ENCODE measurements around the gene PPDPF. TPM values are rescaled to one million over a fixed set of nuclear protein-coding genes. Genes with fewer than 3 reads are reported as not detected.

The PPDPF gene
- total RNA-seq, 2 experiments from 2014 or later: 163 to 166 TPM

GRCh38 chr20:63542031-63542559 lies 21.5 kb downstream of the PPDPF start:
- CTCF ChIA-PET: no interaction called here

GRCh38 chr20:63542696-63543095 lies 22.1 kb downstream of the PPDPF start:
- CTCF ChIA-PET: no interaction called here
- POLR2A ChIA-PET: no interaction called here

More at GRCh38 chr20:63542031-63542559, 21.5 kb downstream of the PPDPF start:
- POLR2A ChIA-PET: no interaction called here

GRCh38 chr20:63543131-63543530 lies 22.6 kb downstream of the PPDPF start:
- CTCF ChIA-PET: no interaction called here
- POLR2A ChIA-PET: no interaction called here

- POLR2A ChIA-PET: interaction anchor here (0.6 kb wide), 1 partner anchor 82 kb away, joined by 7 read pairs; no protein-coding TSS in a partner anchor
- CTCF ChIA-PET: interaction anchor here (1.0 kb wide), 1 partner anchor 47 kb away, joined by 3 read pairs; no protein-coding TSS in a partner anchor
Observed at GRCh38 chr20:63543733-63544132, 23.2 kb downstream of the PPDPF start.

GRCh38 chr20:63544241-63544957 lies 23.8 kb downstream of the PPDPF start:
- ChIA-PET POLR2A (no interaction called here), CTCF (interaction anchor here (1.0 kb wide), 1 partner anchor 48 kb away, joined by 3 read pairs; no protein-coding TSS in a partner anchor)

GRCh38 chr20:63544958-63545516 lies 24.5 kb downstream of the PPDPF start:
- CTCF ChIA-PET: no interaction called here
- POLR2A ChIA-PET: interaction anchor here (1.0 kb wide), 1 partner anchor 193 kb away, joined by 3 read pairs; no protein-coding TSS in a partner anchor

- POLR2A ChIA-PET: interaction anchor here (1.0 kb wide), 1 partner anchor 192 kb away, joined by 3 read pairs; no protein-coding TSS in a partner anchor
Observed at GRCh38 chr20:63545814-63546213, 25.2 kb downstream of the PPDPF start.

GRCh38 chr20:63546256-63546955 lies 25.8 kb downstream of the PPDPF start:
- ChIA-PET POLR2A (interaction anchor here (1.0 kb wide), 1 partner anchor 192 kb away, joined by 3 read pairs; no protein-coding TSS in a partner anchor), CTCF (interaction anchor here (1.5 kb wide), 2 partner anchors 9 to 115 kb away, joined by 3 read pairs; partner anchors contain the start of gene PTK6)

More at GRCh38 chr20:63545814-63546213, 25.2 kb downstream of the PPDPF start:
- CTCF ChIA-PET: interaction anchor here (1.5 kb wide), 1 partner anchor 8 kb away, joined by 3 read pairs; the partner anchor contains the start of gene PTK6

GRCh38 chr20:63546956-63547724 lies 26.6 kb downstream of the PPDPF start:
- ChIA-PET CTCF (interaction anchor here (1.5 kb wide), 2 partner anchors 9 to 114 kb away, joined by 3 read pairs; partner anchors contain the start of gene PTK6), POLR2A (no interaction called here)

GRCh38 chr20:63547725-63548480 lies 27.3 kb downstream of the PPDPF start, which contains the start of gene SRMS:
Gene SRMS, minus strand, starts transcription at chr20:63547749. Its CDS starts 286 bp downstream, at chr20:63547463.
- POLR2A ChIA-PET: no interaction called here
- CTCF ChIA-PET: interaction anchor here (1.5 kb wide), 1 partner anchor 113 kb away, joined by 3 read pairs; no protein-coding TSS in a partner anchor

- CTCF ChIA-PET: no interaction called here
Observed at GRCh38 chr20:63548542-63548941, 28.0 kb downstream of the PPDPF start.

GRCh38 chr20:63549019-63549418 lies 28.5 kb downstream of the PPDPF start:
- POLR2A ChIA-PET: no interaction called here
- CTCF ChIA-PET: interaction anchor here (0.6 kb wide), 1 partner anchor 422 kb away, joined by 3 read pairs; no protein-coding TSS in a partner anchor

More at GRCh38 chr20:63548542-63548941, 28.0 kb downstream of the PPDPF start:
- POLR2A ChIA-PET: no interaction called here

- ChIA-PET POLR2A (no interaction called here), CTCF (interaction anchor here (0.6 to 1.1 kb wide), 2 partner anchors 12 to 422 kb away, joined by 3 read pairs; no protein-coding TSS in a partner anchor)
Observed at GRCh38 chr20:63549679-63550282, 29.2 kb downstream of the PPDPF start.

- CTCF ChIA-PET: interaction anchor here (0.6 to 1.1 kb wide), 2 partner anchors 163 to 313 kb away, joined by 3 to 4 read pairs; no protein-coding TSS in a partner anchor
- POLR2A ChIA-PET: no interaction called here
Observed at GRCh38 chr20:63551068-63551467, 30.5 kb downstream of the PPDPF start.

- CTCF ChIA-PET: interaction anchor here (1.0 to 1.2 kb wide), 4 partner anchors 14 to 102 kb away, joined by 3 to 4 read pairs (median 3); partner anchors contain the start of gene PTK6
Observed at GRCh38 chr20:63552481-63553249, 32.1 kb downstream of the PPDPF start.

GRCh38 chr20:63553251-63553932 lies 32.8 kb downstream of the PPDPF start:
- ChIA-PET CTCF (interaction anchor here (1.0 to 1.2 kb wide), 4 partner anchors 14 to 101 kb away, joined by 3 to 4 read pairs (median 3); partner anchors contain the start of gene PTK6), POLR2A (interaction anchor here (0.6 to 1.3 kb wide), 3 partner anchors 15 to 105 kb away, joined by 3 to 7 read pairs (median 4); partner anchors contain the start of genes PTK6 and RTEL1)

More at GRCh38 chr20:63552481-63553249, 32.1 kb downstream of the PPDPF start:
- POLR2A ChIA-PET: interaction anchor here (0.6 to 1.3 kb wide), 3 partner anchors 15 to 106 kb away, joined by 3 to 7 read pairs (median 4); partner anchors contain the start of genes PTK6 and RTEL1
